ENCODE data around the gene NCOA3. TPM values are rescaled to one million over a fixed set of nuclear protein-coding genes. Genes with fewer than 3 reads are reported as not detected.

The NCOA3 gene
- total RNA-seq, 1 experiment from 2014 or later: 23.3 TPM

DNA sequence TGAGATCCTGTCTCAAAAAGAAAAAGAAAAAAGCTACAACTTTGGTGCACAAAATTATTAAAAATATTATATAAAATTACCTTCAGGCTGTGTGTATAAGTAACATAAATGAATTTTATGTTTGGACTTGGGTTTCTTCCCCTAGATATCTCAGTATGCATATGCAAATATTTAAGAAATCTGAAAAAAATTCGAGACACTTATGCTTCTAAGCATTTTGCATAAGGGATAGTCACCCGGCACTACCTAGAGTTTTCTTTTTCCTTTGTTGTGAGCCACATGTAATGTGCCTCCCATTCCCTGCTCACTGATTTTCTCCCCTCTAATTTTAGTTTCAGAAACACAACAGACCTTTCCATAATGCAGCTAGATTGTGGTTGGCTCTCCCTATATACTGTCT lies 79.4 kb downstream of the NCOA3 start:
- H3K23ac ChIP-seq (ENCODE audit: insufficient read length, low read depth, low read length): no peak overlapping the region
- H3T11ph ChIP-seq (ENCODE audit: low read length): no peak overlapping the region
- H3K4ac ChIP-seq (ENCODE audit: low read depth, low read length): no peak overlapping the region
- H4K91ac ChIP-seq (ENCODE audit: insufficient read length, low read depth, low read length): no peak overlapping the region
- no peaks in the 10 kb centered on the region for H3K9me3 ChIP-seq (ENCODE audit: control insufficient read depth, low read depth, low read length)
- no peak overlapping the region for H4K8ac ChIP-seq (replicated peaks; ENCODE audit: insufficient read length, low read depth, low read length)
- no peaks in the 10 kb centered on the region for H3K4me1 ChIP-seq (ENCODE audit: insufficient read depth, low read length)
- no peak overlapping the region for H3K4me2 ChIP-seq (ENCODE audit: insufficient read depth, insufficient read length, low read length)
- no peak for DNase-seq
- no peak overlapping the region for H3K9ac ChIP-seq (ENCODE audit: extremely low read depth, insufficient read length, low read length)
- no peak overlapping the region for H3K27ac ChIP-seq (ENCODE audit: insufficient read length, low read depth, low read length)
- Mint-ChIP-seq H3K36me3 (ENCODE audit: insufficient read depth in 1 of 3, low read depth in 3 of 3) (peaks cover 0 to 5% (median 0%) of the 10 kb centered on the region in 3 experiments; a peak in 1 of 7 replicates), H3K4me1 (peaks cover 23 to 29% of the 10 kb centered on the region in 2 experiments), H3K27me3 (ENCODE audit: low read depth) (no peaks in the 10 kb centered on the region), H3K9me3 (no peaks in the 10 kb centered on the region), H3K27ac (no peak overlapping the region), H3K4me3 (no peak overlapping the region)
- H3K14ac ChIP-seq (ENCODE audit: insufficient read depth, low read length): no peak overlapping the region
- peaks cover 3% of the 10 kb centered on the region for H3K79me1 ChIP-seq (ENCODE audit: insufficient read depth, low read depth, low read length, poor library complexity, severe bottlenecking)
- TF ChIP-seq, protein P1, sequence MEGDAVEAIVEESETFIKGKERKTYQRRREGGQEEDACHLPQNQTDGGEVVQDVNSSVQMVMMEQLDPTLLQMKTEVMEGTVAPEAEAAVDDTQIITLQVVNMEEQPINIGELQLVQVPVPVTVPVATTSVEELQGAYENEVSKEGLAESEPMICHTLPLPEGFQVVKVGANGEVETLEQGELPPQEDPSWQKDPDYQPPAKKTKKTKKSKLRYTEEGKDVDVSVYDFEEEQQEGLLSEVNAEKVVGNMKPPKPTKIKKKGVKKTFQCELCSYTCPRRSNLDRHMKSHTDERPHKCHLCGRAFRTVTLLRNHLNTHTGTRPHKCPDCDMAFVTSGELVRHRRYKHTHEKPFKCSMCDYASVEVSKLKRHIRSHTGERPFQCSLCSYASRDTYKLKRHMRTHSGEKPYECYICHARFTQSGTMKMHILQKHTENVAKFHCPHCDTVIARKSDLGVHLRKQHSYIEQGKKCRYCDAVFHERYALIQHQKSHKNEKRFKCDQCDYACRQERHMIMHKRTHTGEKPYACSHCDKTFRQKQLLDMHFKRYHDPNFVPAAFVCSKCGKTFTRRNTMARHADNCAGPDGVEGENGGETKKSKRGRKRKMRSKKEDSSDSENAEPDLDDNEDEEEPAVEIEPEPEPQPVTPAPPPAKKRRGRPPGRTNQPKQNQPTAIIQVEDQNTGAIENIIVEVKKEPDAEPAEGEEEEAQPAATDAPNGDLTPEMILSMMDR (conservative IDR thresholded peaks at IDR 0.05): no peak
- no peak overlapping the region for H2BK5ac ChIP-seq (ENCODE audit: insufficient read length, low read length)
- no peak overlapping the region for H2AK5ac ChIP-seq (ENCODE audit: insufficient read length, low read length)
- no peaks in the 10 kb centered on the region for H4K20me1 ChIP-seq (ENCODE audit: control insufficient read depth, insufficient read depth, insufficient read length)
- H2BK15ac ChIP-seq (ENCODE audit: low read depth, low read length): no peak overlapping the region
- H2BK12ac ChIP-seq (ENCODE audit: insufficient read length, low read depth, low read length): no peak overlapping the region
- no peaks in the 10 kb centered on the region for H3K27me3 ChIP-seq (ENCODE audit: insufficient read depth, low read length)
- no peak overlapping the region for H2AFZ ChIP-seq (ENCODE audit: low read length)
- H3K79me2 ChIP-seq (ENCODE audit: insufficient read depth, low read length): peaks cover 4% of the 10 kb centered on the region; the same call in 1 of the 2 replicates
- no peak overlapping the region for H3K56ac ChIP-seq (ENCODE audit: insufficient read length, low read depth, low read length)
- H4K5ac ChIP-seq (ENCODE audit: insufficient read length, low read depth, low read length): no peak overlapping the region
- H2BK20ac ChIP-seq (ENCODE audit: low read depth, low read length, poor library complexity, severe bottlenecking): no peak overlapping the region
- no peaks in the 10 kb centered on the region for H3K23me2 ChIP-seq (ENCODE audit: insufficient read length, low read depth, low read length, poor library complexity, severe bottlenecking)
- H2BK120ac ChIP-seq (ENCODE audit: low read depth, low read length, poor library complexity, severe bottlenecking): no peak overlapping the region
- H3K18ac ChIP-seq (ENCODE audit: insufficient read length, low read depth, low read length): no peak overlapping the region
- no CpG with 5 or more reads among the region's 2 CpGs for WGBS (ENCODE audit: extremely low coverage, insufficient read length, low lambda C conversion rate)

Data from H9 (cell line).